IMR-90 (cell line): ENCODE results near the gene FXYD5. TPM values are rescaled to one million over a fixed set of nuclear protein-coding genes. Genes with fewer than 3 reads are reported as not detected.

ENCODE experiments used
- ATAC-seq: fragments of 200-7000 bp; cut with Tn5 transposase; 2 replicates; pipeline ENCODE4 v1.9.1; 2020; ENCODE audit warnings: low read depth, mild to moderate bottlenecking, moderate library complexity
- BruUV-seq: library from RNA; stranded (reverse); fragments of 400-500 nt; replicated peaks from 2 replicates; lab custom pipeline; 2021; lab: Mats Ljungman, UMichigan
- CTCF ChIA-PET: fragments of 300-600 bp; formaldehyde crosslinking; extraction: SDS; loops from one replicate; lab custom pipeline; 2021; ENCODE audit warnings: antibody characterized with exemption; lab: Yijun Ruan, JAX
- POLR2A ChIA-PET: fragments of 300-600 bp; sonication (Branson Sonifier 250); formaldehyde crosslinking; loops from one replicate; lab custom pipeline; 2022; ENCODE audit warnings: antibody characterized with exemption; ENCODE audit not compliant: unreplicated experiment; lab: Charles Lee
- DNase-seq: peaks from one replicate; pipeline ENCODE4 v3.0.0; 2013
- H2AFZ ChIP-seq: replicated peaks from 2 replicates; pipeline ENCODE3; 2013; ENCODE audit warnings: low read length, mild to moderate bottlenecking; ENCODE audit not compliant: poor library complexity
- H2AK5ac ChIP-seq: 2 replicates; pipeline ENCODE4 v1.6.1; 2013; ENCODE audit warnings: low read depth, low read length, inconsistent platforms
- H2AK9ac ChIP-seq: replicated peaks from 2 replicates; pipeline ENCODE3; 2013; ENCODE audit warnings: mild to moderate bottlenecking, low read depth, low read length, moderate library complexity; ENCODE audit not compliant: poor library complexity
- H2BK120ac ChIP-seq: 2 replicates; pipeline ENCODE4 v1.6.1; 2013; ENCODE audit warnings: low read depth, low read length, inconsistent platforms
- H2BK15ac ChIP-seq: 3 replicates; pipeline ENCODE4 v1.6.1; 2013; ENCODE audit warnings: low read depth, low read length, inconsistent platforms
- H2BK20ac ChIP-seq: 2 replicates; pipeline ENCODE4 v1.6.1; 2013; ENCODE audit warnings: low read depth, mild to moderate bottlenecking, inconsistent platforms, low read length, moderate library complexity
- H2BK5ac ChIP-seq: 2 replicates; pipeline ENCODE4 v1.6.1; 2013; ENCODE audit warnings: mild to moderate bottlenecking, low read depth, low read length, inconsistent platforms; ENCODE audit not compliant: poor library complexity, severe bottlenecking
- H3K14ac ChIP-seq: replicated peaks from 2 replicates; pipeline ENCODE4 v1.6.1; 2013; ENCODE audit warnings: low read depth, low read length, inconsistent platforms
- H3K18ac ChIP-seq: 2 replicates; pipeline ENCODE4 v1.6.1; 2013; ENCODE audit warnings: low read depth, low read length, control low read depth
- H3K23ac ChIP-seq: 2 replicates; pipeline ENCODE4 v1.6.1; 2013; ENCODE audit warnings: low read depth, low read length, inconsistent platforms
- H3K27ac ChIP-seq: 2 replicates; pipeline ENCODE4 v1.5.1; 2013; ENCODE audit warnings: mild to moderate bottlenecking, control low read depth, low read length; ENCODE audit not compliant: insufficient read depth
- H3K27me3 ChIP-seq: 2 replicates; pipeline ENCODE4 v1.6.1; 2013; ENCODE audit warnings: low read length; ENCODE audit not compliant: control insufficient read depth, insufficient read depth
- H3K36me3 ChIP-seq: 2 replicates; pipeline ENCODE4 v1.6.1; 2013; ENCODE audit warnings: low read length, mixed read lengths; ENCODE audit not compliant: control insufficient read depth, insufficient read depth
- H3K4ac ChIP-seq: 2 replicates; pipeline ENCODE4 v1.6.1; 2013; ENCODE audit warnings: low read depth, low read length, inconsistent platforms
- H3K4me1 ChIP-seq: 2 replicates; pipeline ENCODE4 v1.6.1; 2013; ENCODE audit warnings: low read length, mixed read lengths; ENCODE audit not compliant: control insufficient read depth, insufficient read depth
- H3K4me2 ChIP-seq: 2 replicates; pipeline ENCODE4 v1.6.1; 2013; ENCODE audit warnings: low read depth, mild to moderate bottlenecking, control low read depth, low read length, moderate library complexity
- H3K4me3 ChIP-seq: 2 replicates; pipeline ENCODE4 v1.5.1; 2013; ENCODE audit warnings: low read depth, mild to moderate bottlenecking, control low read depth, low read length, moderate library complexity; ENCODE audit not compliant: insufficient read depth
- H3K56ac ChIP-seq: 2 replicates; pipeline ENCODE4 v1.6.1; 2013; ENCODE audit warnings: low read length, inconsistent platforms; ENCODE audit not compliant: insufficient read depth; ENCODE audit errors: extremely low read depth
- H3K79me1 ChIP-seq, 2 experiments: 2 replicates each; pipeline ENCODE4 v1.6.1; 2013; ENCODE audit warnings: low read length in 2 of 2, inconsistent platforms in 1 of 2, low read depth in 1 of 2
- H3K9ac ChIP-seq: 2 replicates; pipeline ENCODE4 v1.6.1; 2013; ENCODE audit warnings: low read depth, low read length, control low read depth
- H3K9me1 ChIP-seq: 2 replicates; pipeline ENCODE4 v1.6.1; 2013; ENCODE audit warnings: low read length, inconsistent platforms; ENCODE audit not compliant: insufficient read depth
- H3K9me3 ChIP-seq: 2 replicates; pipeline ENCODE4 v1.6.1; 2013; ENCODE audit warnings: low read length; ENCODE audit not compliant: control insufficient read depth, insufficient read depth
- H4K20me1 ChIP-seq: 2 replicates; pipeline ENCODE4 v1.6.1; 2013; ENCODE audit warnings: low read length, inconsistent platforms; ENCODE audit not compliant: insufficient read depth
- H4K5ac ChIP-seq: 2 replicates; pipeline ENCODE4 v1.6.1; 2013; ENCODE audit warnings: mild to moderate bottlenecking, low read depth, low read length, control low read depth
- H4K8ac ChIP-seq, 2 experiments: 2 replicates each; pipeline ENCODE4 v1.6.1; 2013; ENCODE audit warnings: low read depth in 2 of 2, low read length in 2 of 2, control low read depth in 1 of 2, inconsistent platforms in 1 of 2
- H4K91ac ChIP-seq: 2 replicates; pipeline ENCODE4 v1.6.1; 2013; ENCODE audit warnings: low read depth, low read length, inconsistent platforms; ENCODE audit not compliant: insufficient read depth
- BHLHE40 ChIP-seq: fragments of 150-350 bp; IDR thresholded peaks from 2 replicates; pipeline ENCODE4 v1.6.1; 2016; ENCODE audit warnings: mild to moderate bottlenecking, low read depth, low read length
- CEBPB ChIP-seq: IDR thresholded peaks from 2 replicates; pipeline ENCODE4 v1.6.1; 2012; ENCODE audit warnings: low read depth, low read length, improper control_type of control experiment
- CHD1 ChIP-seq: IDR thresholded peaks from 2 replicates; pipeline ENCODE4 v1.6.1; 2012; ENCODE audit warnings: low read depth, low read length, improper control_type of control experiment
- CTCF ChIP-seq: conservative IDR thresholded peaks from 2 replicates; pipeline ENCODE4 v1.5.1; 2012; ENCODE audit warnings: mild to moderate bottlenecking, low read depth, low read length, improper control_type of control experiment
- ELK1 ChIP-seq: fragments of 150-350 bp; IDR thresholded peaks from 2 replicates; pipeline ENCODE4 v1.6.1; 2016; ENCODE audit warnings: low read depth, mild to moderate bottlenecking, low read length, moderate library complexity, borderline replicate concordance
- FOS ChIP-seq: fragments of 150-350 bp; IDR thresholded peaks from 2 replicates; pipeline ENCODE4 v1.6.1; 2016; ENCODE audit warnings: low read depth, low read length
- MAFK ChIP-seq: IDR thresholded peaks from 2 replicates; pipeline ENCODE4 v1.6.1; 2012; ENCODE audit warnings: low read depth, low read length, improper control_type of control experiment
- MAZ ChIP-seq: IDR thresholded peaks from 2 replicates; pipeline ENCODE4 v1.6.1; 2012; ENCODE audit warnings: low read depth, mild to moderate bottlenecking, low read length, improper control_type of control experiment, moderate library complexity, borderline replicate concordance
- MXI1 ChIP-seq: IDR thresholded peaks from 2 replicates; pipeline ENCODE4 v1.6.1; 2012; ENCODE audit warnings: low read depth, mild to moderate bottlenecking, low read length, moderate library complexity, borderline replicate concordance
- NFE2L2 ChIP-seq: fragments of 150-350 bp; IDR thresholded peaks from 2 replicates; pipeline ENCODE4 v1.6.1; 2016; ENCODE audit warnings: low read depth, mild to moderate bottlenecking, low read length
- POLR2A ChIP-seq: IDR thresholded peaks from 2 replicates; pipeline ENCODE4 v1.6.1; 2012; ENCODE audit warnings: mild to moderate bottlenecking, low read depth, low read length
- RAD21 ChIP-seq: IDR thresholded peaks from 2 replicates; pipeline ENCODE4 v1.6.1; 2012; ENCODE audit warnings: low read length, improper control_type of control experiment
- RCOR1 ChIP-seq: IDR thresholded peaks from 2 replicates; pipeline ENCODE4 v1.6.1; 2012; ENCODE audit warnings: mild to moderate bottlenecking, low read length, improper control_type of control experiment; ENCODE audit not compliant: insufficient replicate concordance
- RFX5 ChIP-seq: IDR thresholded peaks from 2 replicates; pipeline ENCODE4 v1.8.0; 2012; ENCODE audit warnings: low read depth, mild to moderate bottlenecking, low read length, moderate library complexity
- SMC3 ChIP-seq: fragments of 150-350 bp; IDR thresholded peaks from 2 replicates; pipeline ENCODE4 v1.6.1; 2016; ENCODE audit warnings: low read depth, mild to moderate bottlenecking, antibody characterized with exemption, low read length, moderate library complexity
- USF2 ChIP-seq: fragments of 150-350 bp; IDR thresholded peaks from 2 replicates; pipeline ENCODE4 v1.6.1; 2017; ENCODE audit warnings: mild to moderate bottlenecking, antibody characterized with exemption, low read length, low read depth
- WGBS, 2 experiments: methylation state at CpG; one replicate each; pipeline versions ENCODE4 v1.1.5 to v1.1.7; 2013; ENCODE audit warnings: missing lambda C conversion rate in 2 of 2; ENCODE audit not compliant: insufficient read length in 1 of 2; ENCODE audit errors: extremely low coverage in 2 of 2; 5-methylcytosine and 5-hydroxymethylcytosine counted together
- dilution Hi-C: fragments of 300-500 bp; cut with HindIII; formaldehyde crosslinking; loops from one replicate; pipeline ENCODE4 v1.14.3; 2018; ENCODE audit warnings: low sequenced_read_pairs; ENCODE audit not compliant: unreplicated experiment
- in situ Hi-C: fragments of 300-500 bp; cut with MboI; formaldehyde crosslinking; loops from 3 replicates; pipeline ENCODE4 v1.14.3; 2019; ENCODE audit warnings: low sequenced_read_pairs, inconsistent platforms, mixed read lengths
- intact Hi-C: fragments of 100-400 bp; cut with micrococcal nuclease; formaldehyde crosslinking; loops from 2 replicates; pipeline ENCODE4 v1.10.0; 2022
- polyA plus RNA-seq, 3 experiments: library from polyadenylated mRNA; depleted of rRNA; stranded (reverse); fragments of >200 nt; gene quantifications; 2 replicates each; pipeline ENCODE4 v1.2.3, GENCODE V29; 2012; ENCODE audit warnings: low replicate concordance in 1 of 3
- total RNA-seq: library from RNA; depleted of rRNA; stranded (reverse); fragments of >200 nt; gene quantifications from 2 replicates; pipeline ENCODE4 v1.2.3, GENCODE V29; 2012

Gene FXYD5
- total and polyA plus RNA-seq, 2 of the 4 experiments (the other 2 are of a cell fraction), result 53.6 to 245 TPM

GRCh38 chr19:35169221-35169995 lies 14.9 kb downstream of the FXYD5 start:
- no peak overlapping the region for H2BK5ac ChIP-seq
- H2BK15ac ChIP-seq, result no peak overlapping the region
- DNase-seq (no peak), ATAC-seq (no peak)
- H3K9ac ChIP-seq, result no peak overlapping the region
- H3K9me3 ChIP-seq, result peaks cover 13% of the 10 kb centered on the region
- no peak overlapping the region for H2BK120ac ChIP-seq
- peak overlapping the region; percentile 43 for H2AFZ ChIP-seq
- no peak for TF ChIP-seq MAZ
- TF ChIP-seq RAD21, result no peak
- TF ChIP-seq BHLHE40, result no peak
- no peak for TF ChIP-seq CHD1
- TF ChIP-seq RCOR1, result no peak
- TF ChIP-seq FOS, result no peak
- no peak for TF ChIP-seq CTCF
- TF ChIP-seq NFE2L2, result no peak
- TF ChIP-seq POLR2A, result no peak
- no peak for TF ChIP-seq ELK1
- no peak for TF ChIP-seq CEBPB
- no peak for TF ChIP-seq MAFK
- TF ChIP-seq RFX5, result no peak
- no peak for TF ChIP-seq USF2
- no peak for TF ChIP-seq SMC3
- no peak for TF ChIP-seq MXI1
- H4K5ac ChIP-seq, result no peak overlapping the region
- intact Hi-C loops, result no loop called here
- no peak overlapping the region for H3K4me2 ChIP-seq
- H3K4ac ChIP-seq, result no peak overlapping the region
- no peak overlapping the region for H2AK9ac ChIP-seq
- no peak overlapping the region for H3K18ac ChIP-seq
- no peaks in the 10 kb centered on the region for H3K9me1 ChIP-seq
- 75% methylated on average over 7 of the region's 18 CpGs; no CpG with 5 or more reads in 1 of the 2 experiments for WGBS, 2 experiments
- H2BK20ac ChIP-seq, result no peak overlapping the region
- ChIA-PET CTCF (no interaction called here), POLR2A (no interaction called here)
- no TSS peak for BruUV-seq
- dilution Hi-C loops, result no loop called here
- no peak overlapping the region for H3K23ac ChIP-seq
- in situ Hi-C loops, result no loop called here
- H4K91ac ChIP-seq, result no peak overlapping the region
- no peak overlapping the region for H4K8ac ChIP-seq
- H3K56ac ChIP-seq, result no peak overlapping the region
- no peak overlapping the region for H2AK5ac ChIP-seq
- no peak overlapping the region for H3K27ac ChIP-seq
- H4K20me1 ChIP-seq, result no peaks in the 10 kb centered on the region
- no peaks in the 10 kb centered on the region for H3K4me1 ChIP-seq
- H3K79me1 ChIP-seq, result no peaks in the 10 kb centered on the region; a peak in 1 of 4 replicates
- H3K14ac ChIP-seq, result no peak overlapping the region
- peaks cover 25% of the 10 kb centered on the region for H3K36me3 ChIP-seq
- H3K27me3 ChIP-seq, result no peaks in the 10 kb centered on the region
- H3K4me3 ChIP-seq, result no peak overlapping the region
